GM12878 (cell line): ENCODE measurements around the gene ZNF628.

Experiments
- CHD1 ChIP-seq: IDR thresholded peaks from 2 replicates; pipeline ENCODE4 v1.6.1; 2012; ENCODE audit warnings: low read depth, low read length, improper control_type of control experiment
- CHD4 ChIP-seq: fragments of 200-600 bp; sonication (generic); IDR thresholded peaks from 2 replicates; pipeline ENCODE4 v1.6.1; 2016; ENCODE audit warnings: mild to moderate bottlenecking
- CTCF ChIP-seq, 3 experiments: IDR thresholded peaks in 2 of 3; conservative IDR thresholded peaks in 1 of 3; 2 replicates each; pipeline ENCODE4 v1.5.1; 2011; ENCODE audit warnings: low read depth in 3 of 3, low read length in 3 of 3, mild to moderate bottlenecking in 3 of 3, control low read depth in 2 of 3, moderate library complexity in 2 of 3, inconsistent platforms in 1 of 3, mixed read lengths in 1 of 3; ENCODE audit not compliant: control insufficient read depth in 2 of 3, insufficient read depth in 1 of 3; ENCODE audit errors: extremely low read depth in 1 of 3
- EZH2 ChIP-seq: IDR thresholded peaks from 2 replicates; pipeline ENCODE4 v1.6.1; 2012; ENCODE audit warnings: low read depth, mild to moderate bottlenecking, control low read depth, inconsistent platforms, low read length, borderline replicate concordance; ENCODE audit not compliant: control insufficient read depth
- FOXM1 ChIP-seq: IDR thresholded peaks from 2 replicates; pipeline ENCODE4 v1.6.1; 2012; ENCODE audit warnings: low read depth, mild to moderate bottlenecking, inconsistent platforms, low read length, moderate library complexity
- HSF1 ChIP-seq: fragments of 150-350 bp; IDR thresholded peaks from 2 replicates; pipeline ENCODE4 v1.6.1; 2014; ENCODE audit warnings: mild to moderate bottlenecking, low read depth, low read length
- MXI1 ChIP-seq: fragments of 150-350 bp; IDR thresholded peaks from 2 replicates; pipeline ENCODE4 v1.6.1; 2011; ENCODE audit warnings: low read depth, mild to moderate bottlenecking, inconsistent platforms, low read length, improper control_type of control experiment
- SREBF1 ChIP-seq: IDR thresholded peaks from 2 replicates; pipeline ENCODE4 v1.6.1; 2012; ENCODE audit warnings: mild to moderate bottlenecking, low read length
- TAF1 ChIP-seq: IDR thresholded peaks from 2 replicates; pipeline ENCODE4 v1.6.1; 2011; ENCODE audit warnings: mild to moderate bottlenecking, low read depth, low read length, borderline replicate concordance
- ZBTB33 ChIP-seq: fragments of 450-650 bp; IDR thresholded peaks from 2 replicates; pipeline ENCODE4 v1.6.1; 2017; ENCODE audit warnings: mild to moderate bottlenecking

GRCh38 chr19:55459950-55460657, 16.3 kb upstream of the ZNF628 start:
- TF ChIP-seq MXI1 (no peak), HSF1 (no peak), TAF1 (no peak), CTCF (IDR thresholded peaks at IDR 0.05 in 2 of 3, conservative IDR thresholded peaks at IDR 0.05 in 1 of 3; ENCODE audit: control insufficient read depth in 2 of 3, extremely low read depth in 1 of 3, insufficient read depth in 1 of 3, low read depth in 3 of 3, low read length in 3 of 3) (no peak), FOXM1 (no peak), EZH2 (no peak), ZBTB33 (no peak), CHD4 (no peak), CHD1 (no peak), SREBF1 (no peak)
